Psoas muscle (tissue), 8 donors: ENCODE data around the gene LY6G6D. TPM values are rescaled to one million over a fixed set of nuclear protein-coding genes. Genes with fewer than 3 reads are reported as not detected.

Experiments used
- ATAC-seq, 4 donors: fragments of 200-7000 bp; cut with Tn5 transposase; one replicate each; pipeline ENCODE4 v1.9.1; 2020; ENCODE audit warnings: moderate library complexity in 3 of 4, mild to moderate bottlenecking in 2 of 4
- DNase-seq, 2 donors: peaks; one replicate each; pipeline ENCODE4 v3.0.0-alpha.2; 2020
- H3K27ac ChIP-seq: fragments of 200-600 bp; one replicate; pipeline ENCODE4 v1.8.0; 2022
- H3K27me3 ChIP-seq, 3 donors: fragments of 200-600 bp in 1 of 3; one replicate each; pipeline versions ENCODE4 v1.6.1 to v1.8.0; 2013 to 2022; ENCODE audit warnings: low read length in 2 of 3, mild to moderate bottlenecking in 2 of 3, moderate library complexity in 1 of 3; ENCODE audit not compliant: insufficient read depth in 3 of 3
- H3K36me3 ChIP-seq, 2 donors: fragments of 200-600 bp in 1 of 2; one replicate each; pipeline versions ENCODE4 v1.6.1 to v1.8.0; 2013 to 2022; ENCODE audit warnings: low read depth in 1 of 2, mild to moderate bottlenecking in 1 of 2, moderate library complexity in 1 of 2; ENCODE audit not compliant: insufficient read depth in 1 of 2
- H3K4me1 ChIP-seq: fragments of 200-600 bp; one replicate; pipeline ENCODE4 v1.8.0; 2022
- H3K4me3 ChIP-seq: fragments of 200-600 bp; one replicate; pipeline ENCODE4 v1.8.0; 2022; ENCODE audit warnings: mild to moderate bottlenecking
- H3K9me3 ChIP-seq: fragments of 200-600 bp; one replicate; pipeline ENCODE4 v1.8.0; 2022
- WGBS, 3 donors: extraction: QIAGEN DNeasy Blood & Tissue Kit; methylation state at CpG; one replicate each; pipeline versions ENCODE4 v1.1.6 to v1.1.7; 2013; 5-methylcytosine and 5-hydroxymethylcytosine counted together
- intact Hi-C, 2 donors: fragments of 100-400 bp; cut with DNase I; formaldehyde crosslinking; loops; one replicate each; pipeline versions ENCODE4 v1.11.0 to v1.14.2; 2022
- polyA plus RNA-seq, 3 donors: library from polyadenylated mRNA; stranded (reverse); fragments of 200-250 nt; gene quantifications; one replicate each; pipeline ENCODE4 v1.2.3, GENCODE V29; 2013
- total RNA-seq, 4 donors: library from RNA; stranded (reverse); fragmentation: NEBNext Ultra II Directional in 2 of 4; extraction: Animal tissue kit (Norgen Biotek cat#: 25700) in 2 of 4; gene quantifications; one replicate each; pipeline versions ENCODE4 v1.2.1 to v1.2.4, GENCODE V29; 2021 to 2023
- TF ChIP-seq, protein P1 (sequence below): fragments of 200-600 bp; IDR thresholded peaks from one replicate; pipeline ENCODE4 v1.8.0; 2022; ENCODE audit warnings: antibody characterized with exemption
- donor health status: healthy with polysubstance abuse.
- donor health status: DM: no; HTN: no; CAD: no; lungs with moderate emphysema.
- donor health status: Bipolar disorder and iron deficiency.
- donor health status: healthy.
- donor health status: DM: yes; HTN: yes; CAD: no.
- donor health status: DM: no; HTN: no; CAD: no.
- donor health status: DM: no; HTN: no; CAD: no.
- donor health status: DM: yes; HTN: yes; CAD: no.

Gene LY6G6D
- total and polyA plus RNA-seq, 7 donors, result not detected

DNA sequence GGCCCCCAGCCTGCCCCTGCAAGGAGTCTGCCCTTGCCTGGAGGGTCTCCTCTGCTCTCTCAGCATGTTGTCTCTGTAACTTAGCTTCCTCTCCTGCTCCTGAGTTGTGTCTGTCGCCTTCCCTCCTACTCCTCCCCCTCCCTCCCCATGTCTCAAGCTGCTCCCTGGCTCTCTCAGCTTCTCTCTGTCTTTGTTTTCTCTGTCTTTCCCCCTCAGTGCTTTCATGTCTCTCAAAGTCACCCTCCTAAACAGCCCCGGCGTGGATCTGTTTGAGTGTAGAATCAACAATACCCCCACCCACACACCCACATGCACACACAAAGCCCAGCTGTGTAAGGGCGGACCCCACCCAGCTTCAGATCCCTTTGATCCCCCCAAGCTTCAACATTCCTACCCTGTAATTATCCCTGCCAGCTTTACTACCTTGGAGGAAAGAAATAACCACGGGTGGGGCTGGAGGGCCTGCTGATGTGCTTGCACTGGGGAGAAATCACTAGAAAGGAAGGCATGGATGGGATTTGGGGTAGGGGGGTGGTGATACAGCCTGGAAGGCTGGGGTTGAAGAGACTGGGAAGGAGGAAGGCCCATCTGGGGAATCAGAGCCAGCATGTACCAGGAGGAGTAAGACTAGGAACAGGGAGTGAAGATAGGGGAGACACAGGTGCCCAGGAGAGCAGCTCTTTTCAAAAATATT lies 1.0 kb upstream of the LY6G6D start:
- Histone ChIP-seq H3K27me3 (no peaks in the 10 kb centered on the region), H3K4me3 (no peak overlapping the region), H3K9me3 (no peaks in the 10 kb centered on the region), H3K36me3 (no peaks in the 10 kb centered on the region), H3K4me1 (no peaks in the 10 kb centered on the region), H3K27ac (no peak overlapping the region)
- DNase-seq, result no peak
- WGBS, 3 donors, result 64 to 73% (median 65%) methylated on average over 5 of the region's 5 CpGs
- TF ChIP-seq, protein P1, sequence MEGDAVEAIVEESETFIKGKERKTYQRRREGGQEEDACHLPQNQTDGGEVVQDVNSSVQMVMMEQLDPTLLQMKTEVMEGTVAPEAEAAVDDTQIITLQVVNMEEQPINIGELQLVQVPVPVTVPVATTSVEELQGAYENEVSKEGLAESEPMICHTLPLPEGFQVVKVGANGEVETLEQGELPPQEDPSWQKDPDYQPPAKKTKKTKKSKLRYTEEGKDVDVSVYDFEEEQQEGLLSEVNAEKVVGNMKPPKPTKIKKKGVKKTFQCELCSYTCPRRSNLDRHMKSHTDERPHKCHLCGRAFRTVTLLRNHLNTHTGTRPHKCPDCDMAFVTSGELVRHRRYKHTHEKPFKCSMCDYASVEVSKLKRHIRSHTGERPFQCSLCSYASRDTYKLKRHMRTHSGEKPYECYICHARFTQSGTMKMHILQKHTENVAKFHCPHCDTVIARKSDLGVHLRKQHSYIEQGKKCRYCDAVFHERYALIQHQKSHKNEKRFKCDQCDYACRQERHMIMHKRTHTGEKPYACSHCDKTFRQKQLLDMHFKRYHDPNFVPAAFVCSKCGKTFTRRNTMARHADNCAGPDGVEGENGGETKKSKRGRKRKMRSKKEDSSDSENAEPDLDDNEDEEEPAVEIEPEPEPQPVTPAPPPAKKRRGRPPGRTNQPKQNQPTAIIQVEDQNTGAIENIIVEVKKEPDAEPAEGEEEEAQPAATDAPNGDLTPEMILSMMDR, result no peak
- ATAC-seq, result no peak
- intact Hi-C loops, result no loop called here

DNA sequence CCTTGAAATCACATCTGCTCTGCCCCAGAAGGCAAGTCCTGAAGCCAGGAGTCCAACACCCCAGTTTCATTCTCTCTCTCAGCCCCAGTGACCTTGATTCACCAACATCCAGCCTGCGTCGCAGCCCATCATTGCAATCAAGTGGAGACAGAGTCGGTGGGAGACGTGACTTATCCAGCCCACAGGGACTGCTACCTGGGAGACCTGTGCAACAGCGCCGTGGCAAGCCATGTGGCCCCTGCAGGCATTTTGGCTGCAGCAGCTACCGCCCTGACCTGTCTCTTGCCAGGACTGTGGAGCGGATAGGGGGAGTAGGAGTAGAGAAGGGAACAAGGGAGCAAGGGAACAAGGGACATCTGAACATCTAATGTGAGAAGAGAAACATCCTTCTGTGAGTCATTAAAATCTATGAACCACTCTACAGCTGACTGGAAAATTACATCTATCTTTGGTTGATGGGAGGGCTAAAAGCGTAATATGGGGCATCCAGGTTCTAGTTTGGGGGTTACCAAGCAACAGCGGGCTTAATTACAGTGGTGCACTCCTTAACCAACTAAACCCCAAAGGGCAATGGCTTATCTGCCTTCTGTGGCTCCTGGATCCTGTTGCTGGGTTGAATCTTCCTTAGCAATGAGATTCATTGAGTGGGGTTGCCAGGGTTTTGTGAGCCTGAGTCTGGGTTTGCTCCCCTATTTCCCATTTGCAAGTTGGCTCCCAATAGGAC lies 2.5 kb downstream of the LY6G6D start:
- no peaks in the 10 kb centered on the region for H3K4me1 ChIP-seq
- H3K36me3 ChIP-seq, result no peaks in the 10 kb centered on the region
- DNase-seq, result no peak
- H3K4me3 ChIP-seq, result no peak overlapping the region
- no peak for ATAC-seq
- 73 to 83% (median 74%) methylated on average over 10 of the region's 10 CpGs for WGBS, 3 donors
- TF ChIP-seq, protein P1, result no peak
- intact Hi-C loops, result no loop called here
- H3K27ac ChIP-seq, result no peak overlapping the region
- no peaks in the 10 kb centered on the region for H3K9me3 ChIP-seq
- no peaks in the 10 kb centered on the region for H3K27me3 ChIP-seq

DNA sequence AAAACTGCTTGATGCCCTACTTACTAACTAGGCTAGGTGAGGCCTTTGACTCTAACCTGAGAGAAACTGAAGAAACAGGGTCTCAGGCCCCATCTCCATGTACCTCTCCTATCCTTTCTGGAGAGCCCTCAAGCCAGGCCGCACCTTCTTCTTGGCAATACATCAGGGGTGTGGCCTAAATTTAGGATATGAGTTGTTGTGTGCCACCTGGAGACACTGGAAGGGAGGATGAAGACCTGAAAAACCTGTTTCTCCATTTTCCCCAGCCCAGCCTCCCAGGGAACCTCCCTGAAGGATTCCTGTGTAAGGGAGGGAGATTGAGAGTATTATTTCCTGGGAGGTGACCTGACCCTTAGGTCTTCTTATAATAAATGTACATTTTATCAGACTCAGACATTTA lies 3.1 kb downstream of the LY6G6D start:
- Histone ChIP-seq H3K27me3 (no peaks in the 10 kb centered on the region), H3K4me1 (no peaks in the 10 kb centered on the region), H3K4me3 (no peak overlapping the region), H3K36me3 (no peaks in the 10 kb centered on the region), H3K9me3 (no peaks in the 10 kb centered on the region), H3K27ac (no peak overlapping the region)
- no peak for ATAC-seq
- TF ChIP-seq, protein P1, result no peak
- no peak for DNase-seq
- 75 to 92% (median 85%) methylated on average over 1 of the region's 1 CpG for WGBS, 3 donors
- intact Hi-C loops, result no loop called here

DNA sequence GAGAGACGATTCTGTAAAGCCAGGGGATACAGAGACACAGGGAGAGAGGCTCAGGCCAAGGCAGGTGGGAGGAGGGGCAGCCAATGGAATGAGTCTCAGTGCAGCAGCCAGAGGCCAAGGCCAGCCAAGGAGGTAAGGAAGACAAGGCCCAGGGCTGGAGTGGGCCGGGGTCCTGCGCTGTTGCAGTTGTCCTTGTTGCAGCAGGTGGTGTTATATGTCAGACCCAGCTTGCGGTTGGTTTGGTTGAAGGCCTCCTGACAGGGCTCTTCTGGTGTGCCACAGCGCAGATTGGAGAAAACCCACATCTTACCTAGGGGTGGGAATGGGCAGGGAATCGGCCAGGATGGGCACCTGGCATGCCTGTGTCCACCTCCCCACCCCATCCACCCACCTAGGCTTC lies 3.9 kb downstream of the LY6G6D start:
- Histone ChIP-seq H3K4me1 (no peaks in the 10 kb centered on the region), H3K36me3 (no peaks in the 10 kb centered on the region), H3K27ac (no peak overlapping the region), H3K4me3 (no peak overlapping the region), H3K27me3 (no peaks in the 10 kb centered on the region), H3K9me3 (no peaks in the 10 kb centered on the region)
- intact Hi-C loops, result no loop called here
- TF ChIP-seq, protein P1, result no peak
- DNase-seq, result no peak
- 85 to 92% (median 86%) methylated on average over 6 of the region's 6 CpGs for WGBS, 3 donors
- ATAC-seq, result no peak
